ENCODE results near the gene LCN9.
"Not testable (repeated sequence)": the region's sequence is repeated elsewhere in the genome, so short reads cannot be mapped to it uniquely, and the experiment has no call there.

The LCN9 gene

DNA sequence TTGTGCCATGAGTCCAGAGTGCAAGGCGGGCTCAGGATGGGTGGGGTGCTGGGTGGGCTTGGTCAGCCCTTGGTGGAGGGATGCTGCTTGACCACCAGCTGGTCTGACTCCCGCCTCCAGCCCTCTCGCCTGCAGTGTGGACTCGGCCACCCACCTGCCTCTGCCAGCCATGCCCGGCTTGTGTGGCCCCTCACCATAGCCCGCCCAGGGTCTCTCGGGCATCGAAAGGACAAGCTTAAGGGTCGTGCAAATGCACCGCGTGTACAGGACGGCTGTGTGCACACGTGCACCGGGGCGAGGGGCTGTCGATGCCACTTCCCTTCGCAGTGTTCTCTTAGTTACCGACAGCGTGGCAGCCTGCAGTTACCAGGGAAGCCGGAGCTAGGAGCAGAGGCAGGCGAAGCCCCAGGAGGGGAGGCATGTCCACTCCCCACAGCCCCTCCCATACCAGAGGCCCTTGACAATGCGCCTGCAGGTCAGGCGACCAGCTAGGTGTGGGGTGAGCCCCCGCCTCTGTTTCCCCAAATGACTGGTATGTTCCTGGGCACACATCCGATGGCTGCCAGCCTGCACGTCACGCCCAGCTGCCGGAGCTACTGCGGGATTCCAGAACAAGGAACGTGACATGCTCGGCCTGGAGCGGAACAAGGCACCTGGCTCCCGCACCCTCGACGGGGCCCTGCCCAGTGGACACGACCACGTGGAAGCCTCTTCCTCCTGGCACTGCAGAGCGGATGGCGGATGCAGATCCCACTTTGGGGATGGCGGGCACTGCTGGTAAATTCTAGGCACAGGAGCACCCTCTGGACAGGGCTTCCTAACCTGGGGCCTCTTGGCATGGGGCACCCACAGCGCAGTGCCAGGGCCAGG is 7.8 kb downstream of the LCN9 start:
- no peak for DNase-seq

DNA sequence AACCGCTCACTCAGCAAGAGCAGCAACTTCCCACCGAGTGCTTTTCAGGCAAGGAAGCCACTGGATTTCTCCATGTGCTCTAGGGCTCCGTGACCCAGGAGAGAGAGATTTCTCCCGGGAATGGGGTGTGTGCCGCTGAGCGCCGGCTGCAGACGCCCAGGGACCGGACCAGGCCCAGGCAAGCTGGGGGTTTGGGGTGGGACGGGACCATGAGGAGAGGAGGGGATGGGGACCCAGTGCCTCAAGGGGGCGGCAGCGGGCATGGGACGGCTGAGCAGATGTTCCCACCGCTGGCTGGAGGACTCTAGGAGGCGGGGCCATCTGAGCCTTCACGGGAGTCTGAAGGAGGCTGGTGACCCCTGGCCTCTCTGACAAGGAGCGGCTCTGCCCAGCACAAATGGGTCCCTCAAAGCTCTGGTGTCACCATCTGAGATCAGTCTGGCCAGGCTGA is 8.5 kb downstream of the LCN9 start:
- no peak for DNase-seq

DNA sequence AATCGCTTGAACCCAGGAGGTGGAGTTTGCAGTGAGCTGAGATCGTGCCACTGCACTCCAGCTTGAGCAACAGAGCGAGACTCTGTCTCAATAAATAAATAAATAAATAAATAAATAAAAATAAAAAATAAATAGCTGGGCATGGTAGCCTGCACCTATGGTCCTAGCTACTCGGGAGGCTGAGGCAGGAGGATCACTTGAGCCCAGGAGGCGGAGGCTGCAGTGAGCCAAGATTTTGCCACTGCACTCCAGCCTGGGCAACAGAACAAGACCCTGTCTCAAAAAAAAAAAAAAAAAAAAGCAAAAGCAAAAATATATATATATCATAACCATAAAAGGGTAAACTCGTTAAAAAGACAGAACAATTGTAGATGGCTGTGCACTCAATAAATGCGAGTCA is 9.7 kb downstream of the LCN9 start:
- DNase-seq: not testable (repeated sequence)

DNA sequence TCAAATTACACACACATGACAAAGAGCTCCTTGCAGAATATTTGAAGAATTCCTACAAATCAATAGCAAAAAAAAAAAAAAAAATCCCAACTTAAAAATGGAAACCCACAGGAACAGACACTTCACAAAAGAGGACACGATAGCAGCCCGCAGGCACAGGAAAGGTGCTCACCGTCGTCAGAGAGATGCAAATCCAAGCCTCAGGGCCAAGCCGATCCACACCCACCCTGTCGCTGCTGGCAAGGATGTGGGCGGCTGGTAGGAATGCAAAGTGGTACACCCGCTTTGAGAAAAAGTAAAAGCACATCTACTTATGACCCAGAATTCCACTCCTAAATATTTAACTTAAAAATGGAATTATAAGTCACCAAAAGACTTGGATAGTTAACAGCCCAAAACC is 10.8 kb downstream of the LCN9 start:
- no peak for DNase-seq

DNA sequence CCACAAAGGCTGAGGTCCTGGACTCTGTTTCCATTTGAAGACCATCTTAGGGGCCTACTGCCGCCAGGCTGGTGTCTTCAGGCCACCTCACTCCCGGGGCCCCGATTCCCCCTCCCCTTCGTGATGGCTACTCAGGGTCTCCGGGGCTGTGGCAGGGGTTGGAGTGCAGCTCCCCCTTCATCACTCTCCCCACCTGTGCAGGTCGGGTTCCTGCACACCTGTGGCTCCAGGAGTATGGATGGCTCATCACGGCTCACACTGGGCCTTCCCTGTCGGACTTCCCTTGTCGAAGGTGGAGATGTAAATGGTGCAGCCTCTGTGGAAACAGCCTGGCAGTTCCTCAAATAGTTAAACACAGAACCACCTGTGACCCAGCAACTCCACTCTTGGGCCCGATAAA is 11.9 kb downstream of the LCN9 start:
- DNase-seq: no peak

DNA sequence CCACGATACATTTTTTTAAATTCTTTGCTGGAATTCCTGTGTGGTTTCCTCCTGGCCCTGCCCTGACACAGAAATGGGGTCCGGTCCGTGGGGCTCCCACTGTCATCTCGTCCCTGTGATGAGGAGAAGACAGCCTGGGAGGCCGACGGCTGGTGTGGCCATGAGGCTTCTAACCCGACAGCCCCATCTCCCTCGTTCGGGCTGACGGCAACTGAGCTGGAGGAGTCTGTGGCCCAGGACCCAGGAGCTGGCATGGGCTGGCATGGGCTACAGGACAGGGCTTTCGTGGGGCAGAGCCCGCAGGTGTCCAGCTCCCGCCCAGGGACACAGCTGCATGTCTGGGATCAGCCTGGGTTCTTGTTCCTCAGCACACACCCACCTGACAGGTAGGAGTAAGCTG is 13.8 kb downstream of the LCN9 start:
- DNase-seq: no peak

DNA sequence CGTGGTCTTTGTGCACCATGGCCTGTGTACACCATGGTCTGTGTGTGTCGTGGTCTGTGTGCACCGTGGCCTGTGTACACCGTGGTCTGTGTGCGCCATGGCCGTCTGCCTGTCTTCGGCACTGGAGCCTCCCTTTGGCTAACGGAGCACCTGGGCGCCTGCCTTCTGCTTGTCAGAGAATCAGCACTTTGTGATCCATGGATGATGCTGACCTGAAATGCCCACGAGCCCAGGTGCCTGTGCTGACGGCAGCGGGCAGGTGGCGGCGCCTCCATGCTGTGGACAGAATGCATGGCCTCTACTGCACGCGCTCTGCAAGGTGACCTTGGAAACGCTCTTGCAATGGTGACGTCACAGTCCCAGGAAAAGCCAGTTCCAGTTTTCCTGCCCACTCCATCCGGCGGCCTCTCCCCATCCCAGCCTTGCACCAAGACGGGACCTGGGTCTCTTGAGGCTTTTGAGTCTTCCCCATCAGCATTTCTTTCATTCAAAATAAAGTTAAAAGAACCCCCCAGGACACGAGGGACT is 14.6 kb downstream of the LCN9 start:
- DNase-seq: no peak

DNA sequence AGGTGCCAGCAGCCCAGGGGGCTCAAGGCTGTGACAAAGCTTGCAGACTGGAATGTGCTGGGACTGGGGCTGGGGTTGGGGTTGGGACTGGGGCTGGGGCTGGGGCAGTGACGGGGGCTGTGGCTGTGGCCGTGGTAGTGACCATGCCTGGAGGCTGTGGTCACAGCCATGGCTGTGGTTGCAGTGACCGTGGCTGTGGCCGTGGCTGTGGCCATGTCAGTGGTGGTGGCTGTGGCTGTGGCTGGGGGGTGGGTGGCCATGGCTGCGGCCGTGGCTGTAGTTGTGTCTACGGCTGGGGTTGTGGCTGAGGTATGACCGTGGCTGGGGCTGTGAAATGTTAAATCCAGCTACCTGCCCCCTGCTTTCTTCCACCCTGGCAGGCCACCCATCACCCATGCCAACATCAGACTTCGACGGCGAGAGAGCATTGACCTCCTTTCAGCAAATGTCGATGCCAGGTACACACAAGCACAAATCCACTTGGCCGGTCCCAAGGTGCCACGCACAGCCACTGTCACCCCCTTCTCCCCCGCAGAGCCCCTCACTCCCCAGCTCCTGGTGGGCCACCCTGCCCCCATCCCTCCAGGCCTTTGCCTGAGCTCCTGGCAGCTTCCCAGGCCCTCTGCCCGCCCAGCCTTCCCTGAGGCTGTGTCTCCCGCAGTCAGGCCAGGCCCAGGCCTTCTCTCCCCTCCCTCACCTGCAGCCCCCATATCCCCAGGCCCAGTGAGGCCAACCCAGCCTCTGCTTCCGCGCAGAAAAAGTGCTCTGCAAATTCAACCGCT is 15.3 kb downstream of the LCN9 start:
- DNase-seq: no peak

DNA sequence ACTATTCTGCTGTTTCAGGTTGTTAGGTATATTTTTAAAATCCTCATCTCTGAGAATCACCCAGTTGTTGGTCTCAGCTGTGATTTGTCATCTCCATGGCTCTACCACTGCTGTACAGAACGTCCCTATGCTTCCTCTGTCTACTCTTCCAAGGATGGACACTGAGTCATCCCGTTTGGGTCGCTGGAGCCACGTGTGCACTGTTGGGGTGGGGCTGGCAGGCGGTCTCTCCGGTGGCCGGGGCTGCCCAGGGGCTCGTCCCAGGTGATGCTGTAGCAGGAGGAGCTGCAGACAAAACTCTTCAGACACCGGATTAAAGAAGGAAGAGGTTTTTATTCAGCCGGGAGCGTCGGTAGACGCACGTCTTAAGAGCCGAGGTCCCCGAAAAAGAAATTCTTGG is 16.9 kb downstream of the LCN9 start:
- DNase-seq: no peak

DNA sequence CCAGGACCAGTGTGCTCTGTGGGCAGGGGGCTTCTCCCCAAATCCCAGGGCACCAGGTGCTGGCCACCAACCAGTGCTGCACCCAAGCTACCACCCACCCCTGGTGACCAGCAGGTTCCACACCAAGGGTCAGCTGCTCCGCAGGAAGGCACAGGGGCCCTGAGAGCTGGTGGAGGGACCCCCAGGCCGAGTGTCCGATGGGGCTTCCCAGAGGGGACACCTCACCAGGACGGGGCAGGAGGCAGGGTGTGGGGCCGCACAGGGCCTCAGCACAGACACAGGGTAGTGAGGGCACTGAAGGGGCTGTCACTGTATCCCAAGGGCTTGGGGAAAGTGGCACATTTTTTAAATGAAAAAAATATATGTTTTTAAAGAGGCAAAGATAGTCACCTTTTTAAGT is 18.1 kb downstream of the LCN9 start:
- no peak for DNase-seq

DNA sequence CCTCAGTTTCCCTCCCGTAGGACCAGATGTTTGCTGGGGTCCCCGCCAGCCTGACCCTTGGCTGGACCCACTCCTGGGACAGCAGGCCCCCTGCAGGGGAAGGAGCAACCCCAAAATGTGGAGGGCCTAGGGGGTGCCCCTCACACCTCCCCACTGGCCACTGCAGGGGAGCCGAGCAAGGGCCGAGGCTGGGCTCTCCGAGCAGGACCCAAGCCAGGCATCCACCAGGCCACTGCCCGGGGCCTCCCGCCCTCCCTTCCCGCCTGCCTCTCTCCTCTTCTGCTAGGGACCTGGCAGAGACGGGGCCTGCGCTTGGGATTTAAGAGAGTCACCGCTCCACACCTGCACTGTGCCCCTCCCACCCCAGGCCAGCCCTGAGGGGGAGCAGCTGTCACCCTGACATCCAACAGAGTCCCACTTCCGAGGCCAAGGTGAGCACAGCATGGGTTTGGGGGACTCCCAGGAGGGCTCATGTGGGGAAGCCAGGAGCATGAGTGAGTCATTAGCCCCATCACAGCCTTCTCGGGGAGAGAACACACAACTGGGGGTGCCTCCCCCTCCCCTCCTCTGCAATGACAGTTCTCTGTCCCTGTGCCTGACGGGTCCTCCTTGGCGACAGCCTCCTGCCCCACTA is 20.4 kb downstream of the LCN9 start:
- no peak for DNase-seq

DNA sequence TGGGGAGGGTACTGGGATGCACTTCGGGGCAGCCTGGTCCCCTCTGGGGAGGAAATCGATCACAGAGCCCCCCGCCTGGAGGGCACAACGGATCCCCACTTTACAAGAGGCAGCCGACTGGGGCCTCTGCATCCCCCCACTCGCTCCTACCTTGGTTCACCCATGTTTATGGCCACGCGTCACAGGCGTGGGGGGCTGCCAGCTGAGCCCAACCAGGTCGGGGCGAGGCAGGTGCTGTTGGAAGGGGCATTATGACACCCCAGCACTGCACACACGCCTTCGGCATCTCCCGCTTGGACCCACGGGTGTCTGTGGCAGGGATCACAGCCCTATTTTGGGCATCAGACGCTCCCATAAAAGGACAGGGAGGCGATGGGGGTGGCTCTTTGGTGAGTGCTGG is 21.6 kb downstream of the LCN9 start:
- no peak for DNase-seq

DNA sequence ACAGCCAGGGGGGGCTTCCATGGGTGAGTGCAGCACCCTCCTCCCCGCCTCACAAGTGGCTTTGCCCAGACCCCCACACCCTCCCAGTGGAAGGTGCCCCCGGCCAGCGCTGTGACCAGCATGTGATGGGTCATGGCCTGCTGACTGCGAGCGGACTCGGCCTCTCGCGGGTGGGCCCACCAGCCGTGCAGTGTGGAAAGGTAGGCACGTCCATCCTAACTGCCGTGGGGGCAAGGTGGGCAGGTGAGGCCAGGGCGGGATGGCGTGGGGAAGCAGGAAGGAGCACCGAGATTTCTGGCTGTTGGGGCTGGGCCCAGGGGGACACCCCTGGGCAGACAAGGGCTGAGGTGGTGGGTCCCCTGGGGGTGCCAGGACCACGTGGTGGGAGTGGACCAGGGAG is 24.1 kb downstream of the LCN9 start:
- no peak for DNase-seq

DNA sequence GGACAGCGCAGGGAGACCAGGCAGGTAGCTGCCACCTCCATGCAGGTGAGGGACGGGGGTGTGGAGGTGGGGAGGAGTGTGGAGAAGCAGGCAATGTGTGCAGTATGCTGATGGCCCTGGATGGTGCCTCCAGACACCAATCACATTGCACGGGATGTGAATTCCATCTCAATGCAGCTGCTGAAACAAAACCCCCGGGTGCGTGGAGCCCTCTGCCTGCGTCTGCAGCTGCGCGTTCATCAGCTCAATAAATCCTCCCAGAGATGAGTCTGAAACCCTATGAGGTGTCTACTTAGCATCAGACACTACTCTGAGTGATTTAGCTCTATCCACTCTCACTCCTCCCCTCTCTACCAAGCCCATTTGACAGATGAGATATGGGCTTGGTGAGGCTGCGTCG is 25.9 kb downstream of the LCN9 start:
- DNase-seq: peak in 5 of 58 donors; percentile 5 to 26 (median 16)

DNA sequence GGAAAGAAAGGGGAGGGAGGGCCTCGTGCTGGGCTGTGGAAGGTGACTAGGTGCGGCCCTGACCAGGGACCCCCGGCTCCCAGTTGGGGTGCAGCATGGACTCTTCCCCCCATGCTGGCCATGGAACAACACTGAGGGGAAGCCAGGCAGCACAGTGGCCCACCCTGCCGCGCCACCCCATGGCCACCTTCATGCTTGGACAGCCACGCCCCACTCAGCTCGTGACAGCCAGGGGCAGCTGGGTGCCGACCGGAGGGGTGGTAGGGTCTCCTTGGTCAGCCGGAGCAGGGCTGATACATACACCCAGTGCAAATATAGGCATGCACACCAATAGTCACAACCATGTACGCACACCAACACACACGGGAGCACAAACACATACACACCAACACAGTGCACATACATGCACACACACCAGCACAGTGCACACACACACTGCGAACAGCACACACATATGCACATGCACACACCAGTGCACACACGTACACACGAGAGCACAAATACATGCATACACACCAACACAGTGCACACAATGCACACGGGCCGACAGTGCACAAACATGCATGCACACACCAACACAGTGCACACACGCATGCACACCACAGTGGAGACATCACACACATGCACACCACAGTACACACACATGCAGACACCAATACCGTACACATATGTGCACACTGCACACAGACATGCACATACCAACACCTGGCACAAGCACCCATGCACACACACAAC is 27.9 kb downstream of the LCN9 start:
- DNase-seq: no peak

DNA sequence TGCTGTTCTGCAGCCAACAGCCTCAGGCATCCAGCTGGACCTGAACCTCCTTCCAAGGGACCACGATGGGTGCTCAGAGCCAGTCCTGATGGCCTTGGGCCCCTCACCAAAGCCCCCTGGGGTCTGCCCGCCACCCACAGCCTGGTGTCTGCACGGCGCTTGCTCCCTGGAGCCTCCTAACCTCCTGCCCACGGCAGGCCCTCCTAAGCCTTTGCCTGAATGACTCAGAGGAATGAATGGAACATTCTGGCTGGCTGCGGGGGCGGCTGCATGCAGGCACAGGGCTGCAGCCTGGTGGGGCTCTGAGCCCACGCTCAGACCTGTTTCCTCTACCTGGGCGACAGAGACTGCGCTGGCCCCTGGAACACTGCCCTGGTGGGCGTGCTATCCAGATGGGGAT is 29.3 kb downstream of the LCN9 start:
- peak in 22 of 58 donors; percentile 10 to 68 (median 32) for DNase-seq

DNA sequence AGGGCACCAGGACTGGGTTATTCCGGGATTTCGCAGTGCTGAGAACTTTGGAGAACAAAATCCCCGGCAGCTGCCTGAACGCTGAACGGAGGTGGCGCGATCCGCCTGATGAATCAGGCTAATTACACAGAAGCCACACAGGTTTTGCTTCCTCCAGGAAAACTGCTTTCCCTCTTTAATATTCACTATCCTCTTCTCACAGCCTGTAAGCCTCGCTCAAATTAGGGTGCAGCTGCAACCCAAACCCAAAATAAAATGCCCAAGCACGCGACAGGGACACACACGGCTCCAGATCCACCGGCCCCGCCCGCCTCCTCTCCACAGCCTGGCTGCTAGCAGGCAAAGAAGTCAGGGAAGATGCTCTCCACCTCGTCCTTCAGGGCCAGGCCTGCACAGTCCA is 30.2 kb downstream of the LCN9 start:
- peak in 39 of 58 donors; percentile 9 to 84 (median 43) for DNase-seq

DNA sequence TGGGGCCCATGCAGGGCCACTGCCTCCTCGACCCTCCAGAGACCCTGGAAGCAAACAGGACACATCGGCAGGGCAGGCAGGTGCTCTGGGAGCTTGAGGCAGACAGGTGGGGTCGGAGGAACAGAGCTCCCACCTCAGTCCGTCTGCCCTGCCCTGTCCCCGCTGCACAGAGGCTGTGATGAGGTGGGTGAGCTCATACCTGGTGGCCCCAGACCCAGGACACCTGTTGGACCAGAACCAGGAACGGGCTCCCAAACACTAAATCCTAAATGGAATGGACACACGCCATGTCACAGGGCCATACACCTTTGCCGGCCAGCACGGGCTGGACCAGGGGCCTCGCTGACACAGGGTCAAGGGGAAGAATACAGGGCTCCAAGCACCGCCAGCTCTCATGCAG is 30.7 kb downstream of the LCN9 start:
- DNase-seq: no peak

DNA sequence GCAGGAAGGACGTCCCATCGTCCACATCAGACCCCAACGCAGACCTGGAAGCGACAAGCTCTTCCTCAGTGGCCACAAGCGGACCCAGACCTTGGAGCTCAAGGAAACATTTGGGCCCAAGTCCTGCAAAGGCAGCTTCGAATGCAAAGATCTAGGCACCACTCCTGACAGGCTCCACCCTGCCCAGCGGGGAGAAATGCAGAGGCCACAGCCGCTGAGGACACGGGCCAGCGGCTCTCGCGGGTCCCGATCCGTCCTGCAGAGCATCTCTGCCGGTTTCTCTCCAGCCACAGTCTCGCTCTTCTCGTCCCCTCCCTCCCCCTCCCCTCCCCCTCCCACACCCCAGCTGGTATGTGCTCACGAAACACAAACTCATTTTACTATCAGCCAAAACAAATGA is 31.3 kb downstream of the LCN9 start:
- DNase-seq: no peak

DNA sequence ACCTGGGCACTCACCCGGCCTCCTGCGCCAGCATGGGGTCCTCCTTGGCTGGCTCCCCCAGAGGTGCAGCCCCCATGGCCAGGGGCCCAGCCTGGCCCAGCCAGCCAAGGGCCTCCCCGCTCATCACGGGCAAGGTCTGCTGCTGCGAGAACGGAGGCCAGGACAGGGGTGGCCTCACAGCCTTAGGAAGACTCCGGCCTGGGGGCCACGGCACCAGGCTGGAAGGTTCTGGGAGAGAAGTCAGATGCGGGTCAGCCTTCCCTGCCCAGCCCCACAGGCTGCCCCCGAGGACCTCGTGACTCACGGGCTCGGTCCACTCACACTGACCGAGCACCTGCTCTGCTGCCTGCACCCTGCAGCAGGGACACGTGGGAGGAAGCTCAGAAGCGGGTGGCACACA is 31.9 kb downstream of the LCN9 start:
- no peak for DNase-seq

DNA sequence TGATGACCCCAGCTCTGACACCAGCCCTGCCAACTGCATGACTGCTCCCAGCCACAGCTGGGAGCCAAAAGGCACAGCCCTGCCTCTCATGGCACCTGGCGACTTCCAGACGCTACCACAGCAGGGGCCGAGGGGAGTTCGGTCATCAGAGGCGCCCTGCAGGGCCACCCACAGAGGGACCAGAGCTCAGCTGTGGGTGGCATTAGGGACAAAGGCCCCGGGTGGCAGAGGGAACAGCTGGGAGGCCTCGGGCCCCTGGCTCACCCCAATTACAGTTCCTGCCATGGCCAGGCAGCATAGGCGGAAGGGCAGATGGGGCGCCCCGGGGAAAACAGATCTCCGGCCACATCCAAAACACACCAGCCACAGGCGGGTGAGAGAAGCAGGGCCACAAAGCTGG is 32.5 kb downstream of the LCN9 start:
- no peak for DNase-seq

All from anterior cingulate cortex (tissue), 58 donors.